K562 (cell line): ENCODE measurements around the gene SRCIN1. TPM values are rescaled to one million over a fixed set of nuclear protein-coding genes. Genes with fewer than 3 reads are reported as not detected.
A peak's percentile ranks its signal among the peaks of the same experiment; 100 is the strongest.

Experiments
- ATF3 ChIP-seq, 2 experiments: fragments of 450-650 bp in 1 of 2; sonication (generic) in 1 of 2; formaldehyde crosslinking in 1 of 2; IDR thresholded peaks in 1 of 2; conservative IDR thresholded peaks in 1 of 2; 2 replicates each; pipeline versions ENCODE4 v1.6.1 to v1.8.1; 2016 to 2023; ENCODE audit warnings: mild to moderate bottlenecking in 2 of 2, moderate library complexity in 2 of 2, inconsistent platforms in 1 of 2, missing genetic modification reagents in 1 of 2
- C11orf30 ChIP-seq: fragments of 450-650 bp; IDR thresholded peaks from 2 replicates; pipeline ENCODE4 v1.6.1; 2016; ENCODE audit warnings: low read depth, mild to moderate bottlenecking
- CEBPZ ChIP-seq: fragments of 150-350 bp; IDR thresholded peaks from 2 replicates; pipeline ENCODE4 v1.6.1; 2014; ENCODE audit warnings: low read depth, mild to moderate bottlenecking, low read length, borderline replicate concordance
- DACH1 ChIP-seq: fragments of 450-650 bp; IDR thresholded peaks from 2 replicates; pipeline ENCODE4 v1.6.1; 2018; ENCODE audit not compliant: partially characterized antibody
- MTA3 ChIP-seq: fragments of 450-650 bp; formaldehyde crosslinking; IDR thresholded peaks from 2 replicates; pipeline ENCODE4 v1.6.1; 2017; ENCODE audit warnings: mild to moderate bottlenecking, borderline replicate concordance
- TFAP4 ChIP-seq: sonication (generic); formaldehyde crosslinking; IDR thresholded peaks from 2 replicates; pipeline ENCODE4 v1.8.0; 2022; ENCODE audit warnings: missing genetic modification reagents, mild to moderate bottlenecking, moderate library complexity, borderline replicate concordance
- TOE1 ChIP-seq, 2 experiments: fragments of 450-650 bp in 1 of 2; sonication (generic) in 1 of 2; formaldehyde crosslinking in 1 of 2; IDR thresholded peaks; 2 replicates each; pipeline versions ENCODE4 v1.7.1 to v1.8.0; 2016 to 2022; ENCODE audit warnings: borderline replicate concordance in 2 of 2, mild to moderate bottlenecking in 2 of 2, antibody characterized with exemption in 1 of 2, inconsistent platforms in 1 of 2, low read depth in 1 of 2, missing genetic modification reagents in 1 of 2, moderate library complexity in 1 of 2
- TRIM24 ChIP-seq, 2 experiments: fragments of 450-650 bp; IDR thresholded peaks; 2 replicates each; pipeline ENCODE4 v1.6.1; 2016
- UBTF ChIP-seq, 2 experiments: IDR thresholded peaks; 2 replicates each; pipeline ENCODE4 v1.6.1; 2012; ENCODE audit warnings: improper control_type of control experiment in 2 of 2, low read depth in 2 of 2, low read length in 2 of 2, borderline replicate concordance in 1 of 2
- YY1 ChIP-seq, 3 experiments: IDR thresholded peaks; 2 replicates each; pipeline ENCODE4 v1.6.1; 2011; ENCODE audit warnings: low read length in 2 of 3, mild to moderate bottlenecking in 2 of 3, moderate library complexity in 2 of 3, borderline replicate concordance in 1 of 3, control low read depth in 1 of 3, low read depth in 1 of 3; ENCODE audit not compliant: insufficient read depth in 3 of 3, insufficient replicate concordance in 2 of 3, control insufficient read depth in 1 of 3, insufficient read length in 1 of 3; ENCODE audit errors: extremely low read depth in 1 of 3
- ZFP1 ChIP-seq: fragments of 450-650 bp; formaldehyde crosslinking; IDR thresholded peaks from 2 replicates; pipeline ENCODE4 v1.4.0; 2020; ENCODE audit warnings: mild to moderate bottlenecking, mixed read lengths
- ZNF197 ChIP-seq: fragments of 200-800 bp; sonication (Bioruptor generic); IDR thresholded peaks from 2 replicates; pipeline ENCODE4 v1.6.1; 2016; ENCODE audit warnings: low read depth, missing genetic modification characterization, missing compliant biosample characterization
- polyA plus RNA-seq, 8 experiments: library from polyadenylated mRNA; depleted of rRNA in 4 of 8; stranded (reverse) in 5 of 8; unstranded in 3 of 8; fragments of >200 nt; fragmentation: Nextera tagmentation in 2 of 8; fragmentation: Illumina TruSeq in 1 of 8; extraction: Ambion mirVana in 2 of 8; extraction: Trizol in 1 of 8; gene quantifications; 2 replicates each; pipeline versions ENCODE4 v1.2.1 to v1.2.3, GENCODE V29; 2011 to 2014; ENCODE audit warnings: inconsistent platforms in 1 of 8, missing spikeins in 1 of 8
- total RNA-seq, 7 experiments: library from RNA; depleted of rRNA in 6 of 7; stranded (reverse); fragments of >200 nt in 6 of 7; fragmentation: Illumina TruSeq in 2 of 7; extraction: Trizol in 2 of 7; gene quantifications; 2 replicates each; pipeline versions ENCODE4 v1.2.1 to v1.2.3, GENCODE V29; 2011 to 2021; ENCODE audit warnings: low replicate concordance in 1 of 7

Gene SRCIN1
- total and polyA plus RNA-seq, 9 of the 15 experiments (the other 6 are each of a cell fraction or from before 2014, with no cell fraction given): 0.09 to 0.33 (median 0.13) TPM; not detected in 6

- TF ChIP-seq MTA3 (0 out of 2 replicates have a peak, but pooled peaks have one; percentile 21), ZNF197 (no peak), TOE1 (IDR thresholded peaks at IDR 0.05; ENCODE audit: borderline replicate concordance) (no peak), TOE1 (CRISPR knock-in tag; IDR thresholded peaks at IDR 0.05; ENCODE audit: borderline replicate concordance, low read depth) (no peak), TFAP4 (CRISPR knock-in tag) (peak; percentile 18; the same call in 1 of the 2 replicates), ATF3 (IDR thresholded peaks at IDR 0.05) (peak; percentile 78; the same call in 1 of the 2 replicates), ATF3 (CRISPR knock-in tag; conservative IDR thresholded peaks at IDR 0.05) (no peak), C11orf30 (peak; percentile 63; the same call in 1 of the 2 replicates), YY1 (IDR thresholded peaks at IDR 0.05; ENCODE audit: borderline replicate concordance in 1 of 3, control insufficient read depth in 1 of 3, extremely low read depth in 1 of 3, insufficient read depth in 3 of 3, insufficient read length in 1 of 3, insufficient replicate concordance in 2 of 3, low read depth in 1 of 3, low read length in 2 of 3) (peak in 1 of 3 experiments; percentile 18), DACH1 (peak; percentile 60), UBTF (IDR thresholded peaks at IDR 0.05; ENCODE audit: borderline replicate concordance in 1 of 2, low read depth in 2 of 2, low read length in 2 of 2) (0 out of 4 replicates have a peak, but pooled peaks of 1 of the 2 experiments have one; percentile 43), TRIM24 (IDR thresholded peaks at IDR 0.05) (0 out of 4 replicates have a peak, but pooled peaks of 1 of the 2 experiments have one; percentile 31), ZFP1 (CRISPR knock-in tag) (no peak), CEBPZ (no peak)
These were observed 46.5 kb downstream of the SRCIN1 start (continued) for GRCh38 chr17:38559051-38559879.
